ENCODE results near the gene REST. TPM values are rescaled to one million over a fixed set of nuclear protein-coding genes. Genes with fewer than 3 reads are reported as not detected.

Gene REST, protein sequence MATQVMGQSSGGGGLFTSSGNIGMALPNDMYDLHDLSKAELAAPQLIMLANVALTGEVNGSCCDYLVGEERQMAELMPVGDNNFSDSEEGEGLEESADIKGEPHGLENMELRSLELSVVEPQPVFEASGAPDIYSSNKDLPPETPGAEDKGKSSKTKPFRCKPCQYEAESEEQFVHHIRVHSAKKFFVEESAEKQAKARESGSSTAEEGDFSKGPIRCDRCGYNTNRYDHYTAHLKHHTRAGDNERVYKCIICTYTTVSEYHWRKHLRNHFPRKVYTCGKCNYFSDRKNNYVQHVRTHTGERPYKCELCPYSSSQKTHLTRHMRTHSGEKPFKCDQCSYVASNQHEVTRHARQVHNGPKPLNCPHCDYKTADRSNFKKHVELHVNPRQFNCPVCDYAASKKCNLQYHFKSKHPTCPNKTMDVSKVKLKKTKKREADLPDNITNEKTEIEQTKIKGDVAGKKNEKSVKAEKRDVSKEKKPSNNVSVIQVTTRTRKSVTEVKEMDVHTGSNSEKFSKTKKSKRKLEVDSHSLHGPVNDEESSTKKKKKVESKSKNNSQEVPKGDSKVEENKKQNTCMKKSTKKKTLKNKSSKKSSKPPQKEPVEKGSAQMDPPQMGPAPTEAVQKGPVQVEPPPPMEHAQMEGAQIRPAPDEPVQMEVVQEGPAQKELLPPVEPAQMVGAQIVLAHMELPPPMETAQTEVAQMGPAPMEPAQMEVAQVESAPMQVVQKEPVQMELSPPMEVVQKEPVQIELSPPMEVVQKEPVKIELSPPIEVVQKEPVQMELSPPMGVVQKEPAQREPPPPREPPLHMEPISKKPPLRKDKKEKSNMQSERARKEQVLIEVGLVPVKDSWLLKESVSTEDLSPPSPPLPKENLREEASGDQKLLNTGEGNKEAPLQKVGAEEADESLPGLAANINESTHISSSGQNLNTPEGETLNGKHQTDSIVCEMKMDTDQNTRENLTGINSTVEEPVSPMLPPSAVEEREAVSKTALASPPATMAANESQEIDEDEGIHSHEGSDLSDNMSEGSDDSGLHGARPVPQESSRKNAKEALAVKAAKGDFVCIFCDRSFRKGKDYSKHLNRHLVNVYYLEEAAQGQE
- 10 to 100 TPM; 48.0 to 53.4 (median 52.1) TPM for total RNA-seq (2021; fragmentation: NEBNext Ultra II Directional; extraction: Animal tissue kit (Norgen Biotek cat#: 25700))
- long read RNA-seq, full-length matches to known transcripts = 62 of 93 reads
- long read RNA-seq, partial matches to known transcripts = 9 of 93 reads
- long read RNA-seq, other reads (novel, unspliced or antisense) = 22 of 93 reads

GRCh38 chr4:56907489-56908205, at the start of gene REST:
Gene REST, plus strand, starts transcription at chr4:56907900. Its CDS starts 2,739 bp downstream, at chr4:56910639.
- peak; percentile 49 for DNase-seq
- Mint-ChIP-seq H3K36me3 (ENCODE audit: low read depth) (peaks cover 22% of the 10 kb centered on the region), H3K27me3 (ENCODE audit: insufficient read depth) (peaks cover 15% of the 10 kb centered on the region), H3K27ac (no peak within 1 kb of the TSS; the same call in 1 of the 2 replicates), H3K9me3 (no peaks in the 10 kb centered on the region), H3K4me3 (peak within 1 kb of the TSS; percentile 91), H3K4me1 (ENCODE audit: low read depth) (peaks cover 32% of the 10 kb centered on the region)
- TF ChIP-seq, protein P1, sequence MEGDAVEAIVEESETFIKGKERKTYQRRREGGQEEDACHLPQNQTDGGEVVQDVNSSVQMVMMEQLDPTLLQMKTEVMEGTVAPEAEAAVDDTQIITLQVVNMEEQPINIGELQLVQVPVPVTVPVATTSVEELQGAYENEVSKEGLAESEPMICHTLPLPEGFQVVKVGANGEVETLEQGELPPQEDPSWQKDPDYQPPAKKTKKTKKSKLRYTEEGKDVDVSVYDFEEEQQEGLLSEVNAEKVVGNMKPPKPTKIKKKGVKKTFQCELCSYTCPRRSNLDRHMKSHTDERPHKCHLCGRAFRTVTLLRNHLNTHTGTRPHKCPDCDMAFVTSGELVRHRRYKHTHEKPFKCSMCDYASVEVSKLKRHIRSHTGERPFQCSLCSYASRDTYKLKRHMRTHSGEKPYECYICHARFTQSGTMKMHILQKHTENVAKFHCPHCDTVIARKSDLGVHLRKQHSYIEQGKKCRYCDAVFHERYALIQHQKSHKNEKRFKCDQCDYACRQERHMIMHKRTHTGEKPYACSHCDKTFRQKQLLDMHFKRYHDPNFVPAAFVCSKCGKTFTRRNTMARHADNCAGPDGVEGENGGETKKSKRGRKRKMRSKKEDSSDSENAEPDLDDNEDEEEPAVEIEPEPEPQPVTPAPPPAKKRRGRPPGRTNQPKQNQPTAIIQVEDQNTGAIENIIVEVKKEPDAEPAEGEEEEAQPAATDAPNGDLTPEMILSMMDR (IDR thresholded peaks at IDR 0.05) = no peak

DNA sequence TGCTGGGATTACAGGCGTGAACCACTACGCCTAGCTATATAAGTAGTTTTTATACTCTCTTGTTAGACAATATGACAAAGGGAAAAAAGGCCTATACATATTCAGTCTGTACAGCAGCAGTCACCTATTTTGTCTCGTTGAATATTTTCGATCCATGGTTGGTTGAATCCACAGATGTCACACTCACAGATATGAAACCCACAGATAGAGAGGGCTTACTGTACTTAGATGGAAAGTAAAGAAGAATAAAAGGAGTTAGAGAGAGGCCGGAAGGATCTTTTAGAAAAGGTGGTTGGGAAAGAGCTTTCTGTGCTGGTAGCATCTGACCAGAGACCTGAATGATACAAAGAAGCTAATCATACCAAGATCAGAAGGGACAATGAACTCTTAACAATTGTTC, 47.9 kb upstream of the REST start:
- Mint-ChIP-seq H3K27ac (no peak overlapping the region), H3K4me3 (no peak overlapping the region), H3K36me3 (ENCODE audit: low read depth) (no peaks in the 10 kb centered on the region), H3K9me3 (no peaks in the 10 kb centered on the region), H3K27me3 (ENCODE audit: insufficient read depth) (peaks cover 13% of the 10 kb centered on the region), H3K4me1 (ENCODE audit: low read depth) (no peaks in the 10 kb centered on the region)
- TF ChIP-seq, protein P1 (IDR thresholded peaks at IDR 0.05) = no peak
- no peak for DNase-seq

DNA sequence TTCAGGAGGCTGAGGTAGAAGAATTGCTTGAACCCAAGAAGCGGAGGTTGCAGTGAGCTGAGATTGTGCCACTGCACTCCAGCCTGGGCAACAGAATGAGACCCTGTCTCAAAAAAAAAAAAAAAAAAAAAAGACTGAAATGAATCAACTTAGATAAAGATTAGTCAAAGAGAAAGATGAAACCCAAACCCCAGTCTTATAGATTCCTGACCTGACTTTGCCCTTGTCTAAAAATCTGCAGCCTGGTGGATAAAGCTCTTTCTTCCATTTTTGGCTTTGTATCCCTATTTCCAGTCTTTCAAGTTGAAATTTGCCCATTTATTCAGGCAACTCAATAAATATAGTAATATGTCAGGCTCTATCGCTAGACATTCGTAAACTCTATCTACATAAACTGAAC, 46.9 kb upstream of the REST start:
- Mint-ChIP-seq H3K36me3 (ENCODE audit: low read depth) (no peaks in the 10 kb centered on the region), H3K27ac (no peak overlapping the region), H3K27me3 (ENCODE audit: insufficient read depth) (peaks cover 18% of the 10 kb centered on the region), H3K4me1 (ENCODE audit: low read depth) (no peaks in the 10 kb centered on the region), H3K4me3 (no peak overlapping the region), H3K9me3 (no peaks in the 10 kb centered on the region)
- DNase-seq = no peak
- TF ChIP-seq, protein P1 (IDR thresholded peaks at IDR 0.05) = no peak

- TF ChIP-seq, protein P1 (IDR thresholded peaks at IDR 0.05) = no peak
- H3K36me3 Mint-ChIP-seq (ENCODE audit: low read depth) = no peaks in the 10 kb centered on the region
- no peak overlapping the region for H3K27ac Mint-ChIP-seq
- peaks cover 20% of the 10 kb centered on the region for H3K27me3 Mint-ChIP-seq (ENCODE audit: insufficient read depth)
- H3K4me1 Mint-ChIP-seq (ENCODE audit: low read depth) = no peaks in the 10 kb centered on the region
- no peaks in the 10 kb centered on the region for H3K9me3 Mint-ChIP-seq
- H3K4me3 Mint-ChIP-seq = no peak overlapping the region
- no peak for DNase-seq
Observed at GRCh38 chr4:56861360-56861759, 46.3 kb upstream of the REST start.

Data from HFFc6 (cell line).